ENCODE results near the gene YLPM1.

Gene YLPM1

DNA sequence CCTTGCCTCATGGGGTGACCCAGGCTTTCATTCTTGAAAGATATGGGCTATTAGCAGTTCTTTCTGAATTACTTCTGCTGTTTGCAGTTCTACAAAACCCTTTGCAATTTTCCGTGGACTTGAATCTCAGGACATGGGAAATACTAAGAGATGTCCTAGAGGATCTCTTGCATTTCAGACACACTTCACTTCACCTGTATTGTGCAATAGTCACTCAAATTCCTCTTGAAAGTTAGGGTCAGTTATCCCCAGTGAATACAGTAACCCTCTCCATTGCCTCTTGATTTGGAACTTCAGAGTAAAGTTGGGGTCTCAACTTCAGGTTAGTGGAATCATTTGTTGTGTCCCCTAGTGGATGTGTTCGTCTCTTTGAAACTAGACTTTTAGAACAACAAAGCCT is 31.8 kb downstream of the YLPM1 start:
- H3K4me3 ChIP-seq (ENCODE audit: low read length) = no peak overlapping the region
- no peak overlapping the region for H3K27ac ChIP-seq (ENCODE audit: low read length)
- H3K9ac ChIP-seq (ENCODE audit: low read length) = no peak overlapping the region
- H3K36me3 ChIP-seq (ENCODE audit: control insufficient read depth, low read depth, low read length) = peaks cover 24% of the 10 kb centered on the region
- peaks cover 22% of the 10 kb centered on the region for H3K4me1 ChIP-seq (ENCODE audit: control insufficient read depth, low read depth, low read length)
- no peaks in the 10 kb centered on the region for H3K27me3 ChIP-seq (ENCODE audit: control insufficient read depth, insufficient read depth, low read length)
- H3K9me3 ChIP-seq (ENCODE audit: control insufficient read depth, low read depth, low read length) = no peaks in the 10 kb centered on the region

DNA sequence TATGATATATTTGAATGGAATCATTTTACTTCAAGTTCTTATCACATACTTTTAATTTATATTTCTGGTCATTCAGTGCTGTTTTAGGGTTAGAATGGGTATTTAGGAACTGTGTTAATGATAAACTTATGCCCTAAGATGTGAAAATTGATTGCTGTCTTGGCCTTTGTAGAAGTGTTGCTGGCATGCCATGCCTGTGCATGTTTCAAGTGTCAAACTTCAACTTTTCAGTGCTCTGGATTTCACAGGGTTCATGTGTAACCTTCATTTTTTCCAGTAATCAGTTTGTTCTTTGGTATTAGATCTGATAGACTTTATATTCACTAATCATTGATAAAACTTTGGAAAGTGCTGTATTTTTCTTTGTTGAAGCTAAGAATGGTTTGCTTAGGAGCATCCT is 36.6 kb downstream of the YLPM1 start:
- no peak overlapping the region for H3K4me3 ChIP-seq (ENCODE audit: low read length)
- no peaks in the 10 kb centered on the region for H3K4me1 ChIP-seq (ENCODE audit: control insufficient read depth, low read depth, low read length)
- no peak overlapping the region for H3K9ac ChIP-seq (ENCODE audit: low read length)
- H3K36me3 ChIP-seq (ENCODE audit: control insufficient read depth, low read depth, low read length) = peaks cover 40% of the 10 kb centered on the region
- no peaks in the 10 kb centered on the region for H3K9me3 ChIP-seq (ENCODE audit: control insufficient read depth, low read depth, low read length)
- no peaks in the 10 kb centered on the region for H3K27me3 ChIP-seq (ENCODE audit: control insufficient read depth, insufficient read depth, low read length)
- no peak overlapping the region for H3K27ac ChIP-seq (ENCODE audit: low read length)

DNA sequence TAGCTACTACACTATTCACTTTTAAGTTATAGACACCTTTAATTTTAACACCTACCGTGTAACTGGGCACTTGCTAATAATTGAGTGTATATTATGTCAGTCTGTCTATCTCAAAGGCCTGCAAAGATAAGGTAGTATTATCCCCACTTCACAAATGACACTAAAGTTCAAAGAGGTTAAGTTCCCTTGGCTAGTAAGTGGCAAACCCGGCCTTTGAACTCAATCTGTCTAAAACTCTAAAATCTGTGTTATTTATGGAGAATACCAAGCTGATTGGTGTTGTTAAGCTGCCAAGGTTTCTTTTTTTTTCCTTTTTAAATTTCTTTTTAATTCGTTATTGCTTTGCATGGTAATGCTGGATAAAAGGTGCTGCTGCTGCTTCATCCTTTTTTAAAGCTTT is 37.7 kb downstream of the YLPM1 start:
- H3K9me3 ChIP-seq (ENCODE audit: control insufficient read depth, low read depth, low read length) = no peaks in the 10 kb centered on the region

DNA sequence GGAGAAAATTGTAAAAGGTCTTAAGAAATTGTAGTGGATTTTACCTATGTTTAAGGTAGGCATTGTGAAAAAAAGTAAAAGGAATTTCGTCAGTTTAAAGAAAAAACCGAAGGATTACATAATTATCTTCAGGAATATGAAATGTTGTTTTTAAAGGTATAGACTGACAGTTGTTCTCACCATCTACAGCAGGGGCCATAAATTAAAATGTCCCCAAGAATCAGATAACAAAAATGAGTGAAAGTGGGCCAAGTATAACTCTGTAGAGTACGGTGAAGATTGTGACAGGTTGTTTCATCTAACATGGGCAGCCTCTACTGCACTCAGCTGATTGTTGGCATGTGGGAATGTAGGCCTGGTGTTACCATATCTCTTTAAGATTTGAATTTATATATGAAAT is 38.3 kb downstream of the YLPM1 start:
- Histone ChIP-seq H3K27ac (ENCODE audit: low read length) (no peak overlapping the region), H3K36me3 (ENCODE audit: control insufficient read depth, low read depth, low read length) (peaks cover 35% of the 10 kb centered on the region), H3K4me3 (ENCODE audit: low read length) (no peak overlapping the region), H3K4me1 (ENCODE audit: control insufficient read depth, low read depth, low read length) (no peaks in the 10 kb centered on the region), H3K9ac (ENCODE audit: low read length) (no peak overlapping the region), H3K9me3 (ENCODE audit: control insufficient read depth, low read depth, low read length) (no peaks in the 10 kb centered on the region), H3K27me3 (ENCODE audit: control insufficient read depth, insufficient read depth, low read length) (no peaks in the 10 kb centered on the region)

More for the DNA sequence above, 37.7 kb downstream of the YLPM1 start:
- H3K27me3 ChIP-seq (ENCODE audit: control insufficient read depth, insufficient read depth, low read length) = no peaks in the 10 kb centered on the region
- peaks cover 37% of the 10 kb centered on the region for H3K36me3 ChIP-seq (ENCODE audit: control insufficient read depth, low read depth, low read length)
- no peak overlapping the region for H3K27ac ChIP-seq (ENCODE audit: low read length)
- no peaks in the 10 kb centered on the region for H3K4me1 ChIP-seq (ENCODE audit: control insufficient read depth, low read depth, low read length)
- no peak overlapping the region for H3K4me3 ChIP-seq (ENCODE audit: low read length)
- no peak overlapping the region for H3K9ac ChIP-seq (ENCODE audit: low read length)

DNA sequence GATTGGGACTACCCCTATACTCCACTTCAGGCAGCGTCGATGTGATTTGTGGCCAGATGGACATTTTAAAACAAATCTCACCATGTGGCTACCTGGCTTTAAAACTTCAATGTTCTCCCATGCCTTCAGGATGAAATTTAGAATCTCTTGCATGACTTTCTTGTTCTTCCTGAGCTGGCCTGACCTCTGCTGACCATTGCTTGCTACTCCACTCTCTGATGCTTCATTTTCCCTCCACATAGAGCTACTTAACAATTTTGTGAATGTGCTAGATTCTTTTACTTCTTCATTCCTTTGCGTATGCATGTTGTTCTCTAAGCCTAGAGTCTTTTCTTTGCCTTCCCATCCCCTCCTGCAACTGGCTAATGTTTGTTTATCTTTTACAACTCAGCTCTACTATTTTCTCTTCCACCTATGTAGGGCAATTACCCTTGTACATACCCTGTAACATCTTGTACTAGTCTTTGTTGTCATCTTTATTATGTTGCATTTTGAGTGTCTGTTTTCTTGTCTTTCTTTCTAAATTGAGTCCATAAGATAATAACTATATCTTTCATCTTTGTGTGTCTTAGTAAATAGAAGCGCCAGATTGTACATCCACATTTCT is 41.2 kb downstream of the YLPM1 start:
- H3K9ac ChIP-seq (ENCODE audit: low read length) = no peak overlapping the region
- H3K27me3 ChIP-seq (ENCODE audit: control insufficient read depth, insufficient read depth, low read length) = no peaks in the 10 kb centered on the region
- H3K9me3 ChIP-seq (ENCODE audit: control insufficient read depth, low read depth, low read length) = no peaks in the 10 kb centered on the region
- no peak overlapping the region for H3K4me3 ChIP-seq (ENCODE audit: low read length)
- no peaks in the 10 kb centered on the region for H3K4me1 ChIP-seq (ENCODE audit: control insufficient read depth, low read depth, low read length)
- H3K27ac ChIP-seq (ENCODE audit: low read length) = no peak overlapping the region
- peaks cover 29% of the 10 kb centered on the region for H3K36me3 ChIP-seq (ENCODE audit: control insufficient read depth, low read depth, low read length)

DNA sequence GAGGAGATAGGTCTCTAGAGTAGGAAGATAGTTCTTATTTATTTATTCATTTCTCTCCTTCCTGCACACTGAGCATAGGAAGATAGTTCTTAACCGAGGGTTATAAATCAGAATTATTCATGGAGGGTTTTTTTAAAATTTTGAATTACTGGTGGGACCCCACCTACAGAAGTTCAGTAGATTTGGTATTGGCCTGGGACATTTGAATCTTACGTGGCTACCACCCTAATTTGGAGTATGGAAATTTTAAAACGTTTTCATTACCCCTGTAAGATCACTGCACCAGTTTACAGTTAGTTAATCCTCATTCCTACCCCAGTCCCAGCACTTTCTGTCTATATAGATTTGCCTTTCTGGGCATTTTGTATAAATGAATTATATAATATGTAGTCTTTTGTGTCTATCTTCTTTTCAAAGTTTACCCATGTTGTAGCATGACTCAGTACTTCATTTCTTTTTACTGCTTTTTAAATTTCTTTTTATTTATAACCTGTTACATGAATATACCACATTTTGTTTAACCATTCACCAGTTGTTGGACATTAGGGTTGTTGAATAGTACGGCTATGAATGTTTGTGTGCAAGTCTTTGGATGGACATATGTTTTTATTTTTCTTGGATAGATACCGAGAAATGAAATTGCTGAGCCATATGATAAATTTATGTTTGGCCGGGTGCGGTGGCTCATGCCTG is 44.9 kb downstream of the YLPM1 start:
- Histone ChIP-seq H3K9ac (ENCODE audit: low read length) (no peak overlapping the region), H3K36me3 (ENCODE audit: control insufficient read depth, low read depth, low read length) (peaks cover 52% of the 10 kb centered on the region), H3K4me3 (ENCODE audit: low read length) (no peak overlapping the region), H3K9me3 (ENCODE audit: control insufficient read depth, low read depth, low read length) (no peaks in the 10 kb centered on the region), H3K27ac (ENCODE audit: low read length) (no peak overlapping the region), H3K27me3 (ENCODE audit: control insufficient read depth, insufficient read depth, low read length) (no peaks in the 10 kb centered on the region), H3K4me1 (ENCODE audit: control insufficient read depth, low read depth, low read length) (no peaks in the 10 kb centered on the region)

DNA sequence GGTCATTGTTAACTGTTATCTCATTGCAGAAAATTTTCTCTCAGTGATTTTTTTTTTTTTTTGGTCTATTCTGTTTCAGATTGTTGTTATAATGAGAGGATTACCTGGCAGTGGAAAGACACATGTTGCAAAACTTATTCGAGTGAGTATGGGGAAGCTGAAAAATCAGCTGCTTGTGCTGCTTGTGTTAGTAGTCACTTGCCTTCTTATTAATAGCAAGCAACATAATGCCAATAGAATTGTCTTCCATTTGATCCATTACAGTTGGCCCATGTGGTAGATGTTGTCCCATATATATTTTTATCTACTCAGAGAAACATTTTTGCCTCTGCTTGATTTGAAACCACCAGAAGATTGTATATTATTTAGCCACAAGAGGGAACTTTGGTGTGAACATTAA is 53.0 kb downstream of the YLPM1 start:
- Histone ChIP-seq H3K9ac (ENCODE audit: low read length) (no peak overlapping the region), H3K27ac (ENCODE audit: low read length) (no peak overlapping the region), H3K27me3 (ENCODE audit: control insufficient read depth, insufficient read depth, low read length) (no peaks in the 10 kb centered on the region), H3K4me3 (ENCODE audit: low read length) (no peak overlapping the region), H3K36me3 (ENCODE audit: control insufficient read depth, low read depth, low read length) (peaks cover 89% of the 10 kb centered on the region), H3K9me3 (ENCODE audit: control insufficient read depth, low read depth, low read length) (no peaks in the 10 kb centered on the region), H3K4me1 (ENCODE audit: control insufficient read depth, low read depth, low read length) (no peaks in the 10 kb centered on the region)

DNA sequence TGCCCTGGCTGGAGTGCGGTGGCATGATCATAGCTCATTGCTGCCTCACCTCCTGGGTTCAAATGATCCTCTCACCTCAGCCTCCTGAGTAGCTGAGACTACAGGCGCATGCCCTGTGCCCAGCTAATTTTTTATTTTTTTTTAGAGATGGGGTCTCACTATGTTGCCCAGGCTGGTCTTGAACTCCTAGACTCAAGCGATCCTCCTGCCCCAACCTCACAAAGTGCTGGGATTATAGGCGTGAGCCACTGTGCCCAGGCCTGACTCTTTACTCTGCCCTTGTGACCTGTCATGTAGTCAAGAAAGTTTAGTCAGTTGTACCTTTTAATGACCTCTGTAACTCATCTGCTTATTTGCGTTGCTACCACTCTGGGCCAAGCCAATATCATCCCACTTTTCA is 57.2 kb downstream of the YLPM1 start:
- Histone ChIP-seq H3K4me1 (ENCODE audit: control insufficient read depth, low read depth, low read length) (no peaks in the 10 kb centered on the region), H3K4me3 (ENCODE audit: low read length) (no peak overlapping the region), H3K27me3 (ENCODE audit: control insufficient read depth, insufficient read depth, low read length) (no peaks in the 10 kb centered on the region), H3K9me3 (ENCODE audit: control insufficient read depth, low read depth, low read length) (no peaks in the 10 kb centered on the region), H3K9ac (ENCODE audit: low read length) (no peak overlapping the region), H3K36me3 (ENCODE audit: control insufficient read depth, low read depth, low read length) (peaks cover 84% of the 10 kb centered on the region), H3K27ac (ENCODE audit: low read length) (no peak overlapping the region)

DNA sequence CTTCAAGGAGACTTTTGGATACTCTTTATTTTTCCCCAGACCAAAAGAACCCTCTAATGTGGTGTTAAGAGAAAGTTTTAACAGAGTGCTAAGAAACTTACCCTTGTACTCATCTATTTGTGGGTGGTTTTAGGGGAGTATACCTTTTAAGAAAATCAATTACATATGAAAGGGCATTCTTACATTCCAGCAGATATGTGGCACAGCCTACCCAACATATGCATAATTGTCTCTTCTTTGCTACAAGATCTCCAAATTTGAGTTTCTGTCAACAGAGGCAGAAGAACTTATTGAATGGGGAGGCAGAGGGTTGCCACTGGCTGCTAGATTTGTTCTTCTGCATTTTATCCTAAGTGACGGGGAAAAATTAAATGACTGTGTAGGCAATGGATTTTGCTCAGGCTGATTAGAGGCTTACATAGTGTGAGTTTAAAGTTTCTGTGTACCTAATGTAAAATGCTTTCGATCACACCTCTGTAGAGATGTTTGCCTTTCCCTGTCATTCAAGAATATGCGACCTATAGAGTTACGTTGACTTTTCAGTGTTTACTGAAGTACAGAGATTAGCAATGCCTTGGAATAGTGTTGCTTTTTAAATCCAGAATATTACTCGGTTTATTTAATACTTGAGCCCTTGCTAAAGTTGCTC is 58.3 kb downstream of the YLPM1 start:
- H3K36me3 ChIP-seq (ENCODE audit: control insufficient read depth, low read depth, low read length) = peaks cover 73% of the 10 kb centered on the region
- no peak overlapping the region for H3K9ac ChIP-seq (ENCODE audit: low read length)
- H3K9me3 ChIP-seq (ENCODE audit: control insufficient read depth, low read depth, low read length) = no peaks in the 10 kb centered on the region
- no peak overlapping the region for H3K27ac ChIP-seq (ENCODE audit: low read length)
- no peaks in the 10 kb centered on the region for H3K4me1 ChIP-seq (ENCODE audit: control insufficient read depth, low read depth, low read length)
- no peaks in the 10 kb centered on the region for H3K27me3 ChIP-seq (ENCODE audit: control insufficient read depth, insufficient read depth, low read length)
- no peak overlapping the region for H3K4me3 ChIP-seq (ENCODE audit: low read length)

DNA sequence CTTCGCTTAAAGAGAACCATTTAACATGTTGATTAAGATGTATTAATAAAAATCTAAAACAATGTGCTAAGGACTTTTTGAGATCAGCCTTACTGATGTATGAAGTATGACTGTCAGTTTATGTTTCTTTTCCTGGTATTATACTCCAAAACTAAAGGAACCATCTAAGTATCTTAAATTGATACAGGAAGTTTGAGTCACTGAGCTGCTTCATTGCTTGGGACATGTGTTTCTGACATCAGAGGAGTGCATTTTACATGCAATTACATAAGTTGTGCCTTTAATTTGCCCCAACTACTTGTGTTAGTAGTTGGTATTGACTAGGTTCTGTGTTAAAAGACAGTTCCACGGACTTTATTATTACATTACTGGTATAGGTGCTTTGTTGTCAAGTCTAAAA is 61.9 kb downstream of the YLPM1 start:
- Histone ChIP-seq H3K9me3 (ENCODE audit: control insufficient read depth, low read depth, low read length) (no peaks in the 10 kb centered on the region), H3K27ac (ENCODE audit: low read length) (no peak overlapping the region), H3K36me3 (ENCODE audit: control insufficient read depth, low read depth, low read length) (peaks cover 53% of the 10 kb centered on the region), H3K4me3 (ENCODE audit: low read length) (no peak overlapping the region), H3K27me3 (ENCODE audit: control insufficient read depth, insufficient read depth, low read length) (no peaks in the 10 kb centered on the region), H3K9ac (ENCODE audit: low read length) (no peak overlapping the region), H3K4me1 (ENCODE audit: control insufficient read depth, low read depth, low read length) (no peaks in the 10 kb centered on the region)

DNA sequence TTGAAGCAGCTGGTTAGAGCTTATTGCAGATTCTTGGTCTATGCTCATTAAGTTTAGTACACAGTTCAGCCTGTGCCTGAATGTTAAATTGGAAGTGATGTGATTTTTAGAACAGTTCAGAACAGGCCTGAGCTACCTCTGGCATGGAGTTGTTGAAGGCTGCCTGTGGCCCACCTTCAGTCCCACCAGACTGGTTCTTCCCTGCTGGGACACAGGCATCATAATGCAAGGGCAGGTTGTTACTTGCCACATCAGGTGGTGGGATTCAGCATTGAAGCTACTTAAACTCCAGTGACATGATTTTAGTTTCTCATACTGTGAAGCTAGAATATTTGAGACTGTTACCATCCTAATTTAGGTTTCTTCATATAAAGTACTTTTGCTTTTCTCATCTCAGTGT is 63.5 kb downstream of the YLPM1 start:
- no peak overlapping the region for H3K9ac ChIP-seq (ENCODE audit: low read length)
- peaks cover 49% of the 10 kb centered on the region for H3K36me3 ChIP-seq (ENCODE audit: control insufficient read depth, low read depth, low read length)

DNA sequence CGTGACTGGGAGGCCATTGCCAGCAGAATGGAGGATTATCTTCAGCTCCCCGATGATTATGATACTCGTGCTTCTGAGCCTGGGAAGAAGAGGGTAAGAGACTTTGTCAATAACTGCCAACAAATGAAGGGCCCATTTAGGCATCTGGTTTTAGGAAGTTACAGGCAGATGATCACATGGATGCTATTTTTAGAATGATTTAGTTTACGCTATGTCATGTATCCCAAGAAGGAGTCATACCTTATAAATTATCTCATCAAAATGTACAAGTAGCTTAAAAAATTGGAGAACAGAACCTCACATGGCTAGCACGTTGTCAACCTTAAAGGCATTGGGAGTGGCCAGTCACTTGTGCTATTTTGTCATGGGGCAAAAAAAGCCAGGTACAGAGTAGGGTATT is 66.1 kb downstream of the YLPM1 start:
- H3K9me3 ChIP-seq (ENCODE audit: control insufficient read depth, low read depth, low read length) = no peaks in the 10 kb centered on the region
- H3K36me3 ChIP-seq (ENCODE audit: control insufficient read depth, low read depth, low read length) = peaks cover 27% of the 10 kb centered on the region
- no peaks in the 10 kb centered on the region for H3K27me3 ChIP-seq (ENCODE audit: control insufficient read depth, insufficient read depth, low read length)
- no peaks in the 10 kb centered on the region for H3K4me1 ChIP-seq (ENCODE audit: control insufficient read depth, low read depth, low read length)
- no peak overlapping the region for H3K27ac ChIP-seq (ENCODE audit: low read length)
- H3K4me3 ChIP-seq (ENCODE audit: low read length) = no peak overlapping the region
- H3K9ac ChIP-seq (ENCODE audit: low read length) = no peak overlapping the region

More for the DNA sequence above, 63.5 kb downstream of the YLPM1 start:
- Histone ChIP-seq H3K4me1 (ENCODE audit: control insufficient read depth, low read depth, low read length) (no peaks in the 10 kb centered on the region), H3K27ac (ENCODE audit: low read length) (no peak overlapping the region), H3K4me3 (ENCODE audit: low read length) (no peak overlapping the region), H3K9me3 (ENCODE audit: control insufficient read depth, low read depth, low read length) (no peaks in the 10 kb centered on the region), H3K27me3 (ENCODE audit: control insufficient read depth, insufficient read depth, low read length) (no peaks in the 10 kb centered on the region)
